ENCODE data around the gene GRAMD1A. TPM values are rescaled to one million over a fixed set of nuclear protein-coding genes. Genes with fewer than 3 reads are reported as not detected.
"Not testable (repeated sequence)": the region's sequence is repeated elsewhere in the genome, so short reads cannot be mapped to it uniquely, and the experiment has no call there.

GRAMD1A gene
- polyA plus RNA-seq, 1 experiment, result 74.9 TPM

DNA sequence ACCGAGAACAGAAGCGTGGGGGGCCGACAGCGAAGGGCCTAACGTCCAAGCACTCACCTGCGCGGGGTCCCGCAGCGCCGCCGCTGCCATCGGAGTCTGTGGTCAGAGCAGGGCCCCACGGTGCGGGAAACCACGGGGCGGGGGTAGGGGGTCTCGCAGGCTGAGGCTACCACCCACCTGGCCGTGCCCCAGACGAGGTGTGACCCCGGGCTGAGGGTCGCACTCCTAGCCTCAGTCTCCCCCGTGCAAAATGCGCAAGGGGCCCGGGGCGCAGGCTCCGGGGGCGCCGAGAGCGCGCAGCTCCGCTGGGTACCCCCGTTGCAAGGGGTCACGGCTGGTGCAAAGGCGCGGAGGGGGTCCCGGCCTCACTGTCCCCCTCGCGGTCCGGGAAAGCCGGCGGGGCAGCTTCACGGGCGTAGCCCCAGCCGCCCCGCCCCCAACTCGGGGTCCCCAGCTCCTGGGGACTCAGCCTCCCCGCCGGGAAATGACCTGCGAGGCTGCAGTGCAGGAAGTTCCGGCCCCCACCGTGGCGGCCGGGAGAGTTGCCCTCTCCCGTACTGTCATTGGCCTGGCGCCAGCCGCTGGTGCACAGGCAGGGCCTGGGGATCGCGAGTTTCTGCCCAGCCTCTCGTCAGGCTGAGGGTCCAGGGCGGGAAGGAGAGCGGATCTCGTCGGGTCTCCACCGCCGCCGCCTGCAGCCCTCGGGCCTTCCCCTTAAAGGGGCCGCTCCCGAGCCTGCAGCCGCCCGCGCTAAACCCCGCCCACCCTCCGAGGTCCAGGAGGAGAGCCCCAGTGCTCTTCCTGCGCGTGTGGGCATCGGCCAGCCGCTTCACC lies 36.3 kb upstream of the GRAMD1A start, which contains the start of gene ZNF792:
Gene ZNF792, minus strand, starts transcription at position 657 of the 834 bp plus-strand sequence. Its CDS starts 567 bp downstream, at position 90.
- peaks cover 8% of the 10 kb centered on the region for H3K36me3 ChIP-seq (ENCODE audit: control insufficient read depth, insufficient read depth, low read length)
- POLR2A ChIA-PET, result no interaction called here
- no peak for DNase-seq (ENCODE audit: low read depth)
- TF ChIP-seq, protein P1, sequence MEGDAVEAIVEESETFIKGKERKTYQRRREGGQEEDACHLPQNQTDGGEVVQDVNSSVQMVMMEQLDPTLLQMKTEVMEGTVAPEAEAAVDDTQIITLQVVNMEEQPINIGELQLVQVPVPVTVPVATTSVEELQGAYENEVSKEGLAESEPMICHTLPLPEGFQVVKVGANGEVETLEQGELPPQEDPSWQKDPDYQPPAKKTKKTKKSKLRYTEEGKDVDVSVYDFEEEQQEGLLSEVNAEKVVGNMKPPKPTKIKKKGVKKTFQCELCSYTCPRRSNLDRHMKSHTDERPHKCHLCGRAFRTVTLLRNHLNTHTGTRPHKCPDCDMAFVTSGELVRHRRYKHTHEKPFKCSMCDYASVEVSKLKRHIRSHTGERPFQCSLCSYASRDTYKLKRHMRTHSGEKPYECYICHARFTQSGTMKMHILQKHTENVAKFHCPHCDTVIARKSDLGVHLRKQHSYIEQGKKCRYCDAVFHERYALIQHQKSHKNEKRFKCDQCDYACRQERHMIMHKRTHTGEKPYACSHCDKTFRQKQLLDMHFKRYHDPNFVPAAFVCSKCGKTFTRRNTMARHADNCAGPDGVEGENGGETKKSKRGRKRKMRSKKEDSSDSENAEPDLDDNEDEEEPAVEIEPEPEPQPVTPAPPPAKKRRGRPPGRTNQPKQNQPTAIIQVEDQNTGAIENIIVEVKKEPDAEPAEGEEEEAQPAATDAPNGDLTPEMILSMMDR (IDR thresholded peaks at IDR 0.05; ENCODE audit: insufficient read depth, low read depth, low read length), result no peak
- CTCF ChIA-PET, result interaction anchor here (1.5 to 5.8 kb wide), 2 partner anchors 9 to 13 kb away, joined by 4 to 31 read pairs; no protein-coding TSS in a partner anchor
- no peaks in the 10 kb centered on the region for H3K27me3 ChIP-seq (ENCODE audit: control insufficient read depth, insufficient read depth, low read length)
- peak within 1 kb of the TSS; percentile 94 for H3K4me3 ChIP-seq (ENCODE audit: low read depth, low read length)

DNA sequence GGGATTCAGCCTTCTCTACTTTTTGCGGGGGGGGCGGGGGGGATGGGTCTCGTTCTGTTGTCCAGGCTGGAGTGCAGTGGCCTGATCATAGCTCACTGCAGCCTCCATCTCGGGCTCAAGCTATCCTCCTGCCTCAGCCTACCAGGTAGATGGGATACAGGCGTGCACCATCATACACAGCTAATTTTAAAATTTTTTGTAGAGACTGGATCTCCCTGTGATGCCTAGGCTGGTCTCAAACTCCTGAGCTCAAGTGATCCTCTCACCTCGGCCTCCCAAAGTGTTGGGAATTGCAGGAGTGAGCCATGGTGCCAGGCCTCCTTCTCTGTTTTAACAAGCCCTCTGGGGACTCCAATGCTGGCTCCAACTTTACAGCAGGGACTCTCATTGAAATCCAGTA lies 35.5 kb upstream of the GRAMD1A start:
- TF ChIP-seq, protein P1 (IDR thresholded peaks at IDR 0.05; ENCODE audit: insufficient read depth, low read depth, low read length), result no peak
- Histone ChIP-seq H3K27me3 (ENCODE audit: control insufficient read depth, insufficient read depth, low read length) (no peaks in the 10 kb centered on the region), H3K36me3 (ENCODE audit: control insufficient read depth, insufficient read depth, low read length) (peaks cover 3% of the 10 kb centered on the region), H3K4me3 (ENCODE audit: low read depth, low read length) (no peak overlapping the region)
- CTCF ChIA-PET, result interaction anchor here (5.8 kb wide), 1 partner anchor 8 kb away, joined by 31 read pairs; no protein-coding TSS in a partner anchor
- POLR2A ChIA-PET, result no interaction called here
- no peak for DNase-seq (ENCODE audit: low read depth)

DNA sequence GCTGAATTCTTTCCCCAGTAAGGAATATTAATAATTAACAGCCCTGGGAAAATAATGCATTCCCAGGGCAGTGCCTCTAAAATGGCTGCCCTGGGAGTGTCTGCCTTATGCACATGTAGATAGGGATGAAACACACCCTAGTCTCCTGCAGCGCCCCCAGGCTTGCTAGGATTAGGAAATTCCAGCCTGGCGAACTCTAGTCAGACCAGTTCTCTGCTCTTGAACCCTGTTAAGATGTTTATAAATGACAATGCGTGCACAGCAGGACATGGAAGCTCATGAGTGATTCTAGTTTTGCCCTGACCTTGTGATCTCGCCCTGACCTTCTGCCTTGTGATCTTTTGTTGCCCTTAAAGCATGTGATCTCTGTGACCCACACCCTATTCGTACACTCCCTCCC lies 34.6 kb upstream of the GRAMD1A start:
- DNase-seq (ENCODE audit: low read depth); H3K4me3 ChIP-seq (ENCODE audit: low read depth, low read length); H3K27me3 ChIP-seq (ENCODE audit: control insufficient read depth, insufficient read depth, low read length); H3K36me3 ChIP-seq (ENCODE audit: control insufficient read depth, insufficient read depth, low read length); POLR2A ChIA-PET: not testable (repeated sequence)
- CTCF ChIA-PET, result interaction anchor here (0.8 to 3.0 kb wide), 2 partner anchors 34 to 78 kb away, joined by 3 to 12 read pairs; partner anchors contain the start of gene GRAMD1A

DNA sequence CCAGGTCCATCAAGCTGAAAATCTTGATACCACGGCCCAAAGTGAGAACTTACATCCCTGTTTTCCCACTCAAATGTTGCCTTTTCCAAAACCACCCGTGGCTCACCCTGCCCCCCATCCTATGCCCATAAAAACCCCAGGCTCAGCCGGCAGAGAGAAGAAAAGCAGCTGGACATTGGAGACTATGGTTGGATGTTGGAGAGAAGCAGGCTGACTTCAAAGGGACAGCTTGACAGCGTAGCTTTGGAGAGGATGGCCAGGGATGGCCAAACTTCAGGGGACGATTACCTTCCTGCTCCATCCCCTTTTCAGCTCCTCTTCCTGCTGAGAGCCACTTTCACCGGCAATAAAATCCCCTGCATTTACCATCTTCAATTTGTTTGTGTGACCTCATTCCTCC lies 32.6 kb upstream of the GRAMD1A start:
- H3K27me3 ChIP-seq (ENCODE audit: control insufficient read depth, insufficient read depth, low read length), result 0 out of 2 replicates have a peak, but pooled peaks cover 2% of the 10 kb centered on the region
- ChIA-PET CTCF (interaction anchor here (0.9 to 3.0 kb wide), 2 partner anchors 33 to 76 kb away, joined by 3 to 12 read pairs; partner anchors contain the start of gene GRAMD1A), POLR2A (no interaction called here)
- TF ChIP-seq, protein P1 (IDR thresholded peaks at IDR 0.05; ENCODE audit: insufficient read depth, low read depth, low read length), result no peak
- DNase-seq (ENCODE audit: low read depth), result no peak
- H3K4me3 ChIP-seq (ENCODE audit: low read depth, low read length), result no peak overlapping the region
- H3K36me3 ChIP-seq (ENCODE audit: control insufficient read depth, insufficient read depth, low read length), result no peaks in the 10 kb centered on the region

DNA sequence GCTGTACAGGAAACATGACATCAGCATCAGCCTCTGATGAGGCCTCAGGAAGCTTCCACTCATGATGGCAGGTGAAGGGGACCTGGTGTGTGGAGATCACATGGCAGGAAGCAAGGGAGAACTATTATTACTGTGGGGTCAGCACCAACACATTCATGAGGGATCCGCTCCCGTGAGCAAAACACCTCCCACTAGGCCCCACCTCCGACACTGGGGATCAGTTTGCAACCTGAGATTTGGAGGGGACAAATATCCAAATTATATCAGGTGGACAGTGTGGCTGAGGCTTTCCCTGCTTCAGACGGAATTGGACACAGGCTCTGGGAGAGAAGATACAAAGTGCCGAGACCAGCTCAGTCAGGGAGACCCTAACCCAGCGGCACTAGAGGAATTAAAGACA lies 30.4 kb upstream of the GRAMD1A start:
- Histone ChIP-seq H3K36me3 (ENCODE audit: control insufficient read depth, insufficient read depth, low read length) (no peaks in the 10 kb centered on the region), H3K27me3 (ENCODE audit: control insufficient read depth, insufficient read depth, low read length) (0 out of 2 replicates have a peak, but pooled peaks cover 2% of the 10 kb centered on the region), H3K4me3 (ENCODE audit: low read depth, low read length) (no peak overlapping the region)
- CTCF ChIA-PET, result interaction anchor here (1.0 kb wide), 1 partner anchor 39 kb away, joined by 3 read pairs; no protein-coding TSS in a partner anchor
- TF ChIP-seq, protein P1 (IDR thresholded peaks at IDR 0.05; ENCODE audit: insufficient read depth, low read depth, low read length), result no peak
- DNase-seq (ENCODE audit: low read depth), result no peak
- POLR2A ChIA-PET, result no interaction called here

DNA sequence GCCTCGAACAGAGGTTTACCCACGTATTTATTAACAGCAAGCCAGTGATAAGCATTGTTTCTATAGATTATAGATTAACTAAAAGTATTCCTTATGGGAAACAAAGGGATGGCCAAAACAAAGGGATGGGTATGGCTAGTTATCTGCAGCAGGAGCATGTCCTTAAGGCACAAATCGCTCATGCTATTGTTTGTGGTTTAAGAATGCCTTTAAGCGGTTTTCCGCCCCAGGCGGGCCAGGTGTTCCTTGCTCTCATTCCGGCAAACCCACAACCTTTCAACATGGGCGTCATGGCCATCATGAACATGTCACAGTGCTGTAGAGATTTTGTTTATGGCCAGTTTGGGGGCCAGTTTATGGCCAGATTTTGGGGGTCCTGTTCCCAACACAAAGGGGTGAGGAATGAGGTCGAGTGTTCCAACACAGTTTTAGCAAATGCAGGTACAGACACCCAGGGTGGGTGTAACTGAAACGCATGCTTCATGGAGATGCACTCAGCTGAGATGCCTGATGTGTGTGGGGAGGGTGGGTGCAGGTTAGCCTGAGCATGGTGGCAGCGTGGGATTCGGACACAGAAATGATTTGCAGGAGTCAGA lies 29.8 kb upstream of the GRAMD1A start:
- POLR2A ChIA-PET; H3K4me3 ChIP-seq (ENCODE audit: low read depth, low read length); H3K36me3 ChIP-seq (ENCODE audit: control insufficient read depth, insufficient read depth, low read length); DNase-seq (ENCODE audit: low read depth); CTCF ChIA-PET; H3K27me3 ChIP-seq (ENCODE audit: control insufficient read depth, insufficient read depth, low read length): not testable (repeated sequence)

Measured in BJ (cell line).